Ovary (tissue), 9 donors: ENCODE data around the gene SLC9A9. TPM values are rescaled to one million over a fixed set of nuclear protein-coding genes. Genes with fewer than 3 reads are reported as not detected.

Source experiments
- DNase-seq, 5 donors: peaks; one replicate each; pipeline ENCODE4 v3.0.0-alpha.2; 2019 to 2020
- H3K27ac ChIP-seq, 2 donors: fragments of 200-600 bp; one replicate each; pipeline versions ENCODE4 v1.5.1 to v1.8.0; 2019 to 2022
- H3K27me3 ChIP-seq: fragments of 200-600 bp; one replicate; pipeline ENCODE4 v1.8.0; 2022
- H3K36me3 ChIP-seq: fragments of 200-600 bp; sonication (generic); one replicate; pipeline ENCODE4 v1.5.1; 2019
- H3K4me1 ChIP-seq: one replicate; pipeline ENCODE4 v1.8.1; 2013; ENCODE audit warnings: mild to moderate bottlenecking, moderate library complexity; ENCODE audit not compliant: insufficient read depth
- H3K4me3 ChIP-seq: fragments of 200-600 bp; sonication (generic); one replicate; pipeline ENCODE4 v1.5.1; 2017
- H3K9me3 ChIP-seq, 2 donors: fragments of 200-600 bp in 1 of 2; sonication (generic) in 1 of 2; one replicate each; pipeline versions ENCODE4 v1.5.1 to v1.8.1; 2013 to 2019; ENCODE audit warnings: mild to moderate bottlenecking in 1 of 2, moderate library complexity in 1 of 2
- CTCF ChIP-seq, 3 donors: fragments of 450-650 bp in 2 of 3; fragments of 200-600 bp in 1 of 3; IDR thresholded peaks; one replicate each; pipeline versions ENCODE4 v1.5.1 to v1.8.0; 2016 to 2022; ENCODE audit warnings: antibody characterized with exemption in 3 of 3, mild to moderate bottlenecking in 1 of 3
- EP300 ChIP-seq: sonication (generic); formaldehyde crosslinking; IDR thresholded peaks from one replicate; pipeline ENCODE4 v1.6.1; 2017; ENCODE audit warnings: antibody characterized with exemption
- POLR2A ChIP-seq: fragments of 450-650 bp; IDR thresholded peaks from one replicate; pipeline ENCODE4 v1.6.1; 2017; ENCODE audit warnings: antibody characterized with exemption, mild to moderate bottlenecking, moderate library complexity
- WGBS, 3 donors: extraction: QIAGEN DNeasy Blood & Tissue Kit in 1 of 3; methylation state at CpG; one replicate each; pipeline versions ENCODE4 v1.1.5 to v1.1.7; 2013 to 2017; 5-methylcytosine and 5-hydroxymethylcytosine counted together
- intact Hi-C, 4 donors: fragments of 100-400 bp; cut with DNase I; formaldehyde crosslinking; loops; one replicate each; pipeline versions ENCODE4 v1.11.0 to v1.15.1; 2022 to 2023
- polyA plus RNA-seq, 2 donors: library from polyadenylated mRNA; stranded (reverse); fragments of 200-250 nt in 1 of 2; fragments of 350-450 nt in 1 of 2; fragmentation: Illumina TruSeq in 1 of 2; extraction: RNeasy Lipid Tissue Mini Kit (QIAGEN cat#74804) in 1 of 2; gene quantifications; one replicate each; pipeline ENCODE4 v1.2.3, GENCODE V29; 2013 to 2014
- total RNA-seq, 7 donors: library from RNA; depleted of rRNA in 2 of 7; stranded (reverse); fragments of >200 nt in 2 of 7; fragmentation: NEBNext Ultra II Directional in 3 of 7; extraction: Animal tissue kit (Norgen Biotek cat#: 25700) in 3 of 7; gene quantifications; one replicate each; pipeline versions ENCODE4 v1.1.0 to v1.2.4, GENCODE V29; 2016 to 2023
- donor health status: DM: no; HTN: no; CAD: no; lungs with moderate emphysema.
- donor health status: DM: no; HTN: no; CAD: no.
- donor health status: Bipolar disorder and iron deficiency.
- donor health status: DM: yes; HTN: yes; CAD: no.
- donor health status: DM: no; HTN: no; CAD: no.
- donor health status: DM: yes; HTN: yes; CAD: no.

SLC9A9 gene
- total and polyA plus RNA-seq, 9 donors: 7.0 to 22.7 (median 13.5) TPM

GRCh38 chr3:143263852-143264513, 584.3 kb downstream of the SLC9A9 start:
- WGBS, 3 donors: 78 to 96% (median 88%) methylated on average over 5 of the region's 5 CpGs

DNA sequence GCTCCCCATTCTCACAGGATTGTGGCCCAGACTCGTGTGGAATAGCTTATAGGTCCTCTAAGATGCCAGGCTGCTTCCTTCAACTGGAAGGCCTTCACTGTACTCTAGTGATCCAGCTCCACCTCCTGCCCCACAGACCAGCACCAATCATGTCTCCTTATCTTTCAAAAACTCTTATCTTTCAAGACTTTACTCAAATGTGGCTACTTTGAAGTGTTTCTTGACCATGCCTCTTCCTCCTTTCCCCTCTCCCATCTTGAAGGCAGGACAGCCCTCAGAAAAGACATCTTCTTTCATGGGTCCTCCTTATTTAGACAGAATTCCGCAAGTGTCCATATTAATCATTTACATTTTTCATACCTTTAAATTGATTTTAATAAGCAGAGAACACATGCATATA, 586.4 kb downstream of the SLC9A9 start:
- Histone ChIP-seq H3K27ac (no peak overlapping the region), H3K27me3 (no peaks in the 10 kb centered on the region), H3K9me3 (no peaks in the 10 kb centered on the region), H3K4me1 (no peaks in the 10 kb centered on the region), H3K36me3 (no peaks in the 10 kb centered on the region), H3K4me3 (no peak overlapping the region)
- WGBS, 3 donors: 85 to 89% (median 88%) methylated on average over 2 of the region's 2 CpGs
- no peak for DNase-seq
- TF ChIP-seq EP300: no peak
- TF ChIP-seq CTCF (IDR thresholded peaks at IDR 0.05): no peak
- no peak for TF ChIP-seq POLR2A
- intact Hi-C loops: no loop called here

More at GRCh38 chr3:143263852-143264513, 584.3 kb downstream of the SLC9A9 start:
- DNase-seq: no peak
- H3K4me3 ChIP-seq: no peak overlapping the region
- no peaks in the 10 kb centered on the region for H3K4me1 ChIP-seq
- no peak overlapping the region for H3K27ac ChIP-seq
- H3K9me3 ChIP-seq: no peaks in the 10 kb centered on the region
- no peaks in the 10 kb centered on the region for H3K27me3 ChIP-seq
- intact Hi-C loops: no loop called here
- H3K36me3 ChIP-seq: no peaks in the 10 kb centered on the region
- no peak for TF ChIP-seq EP300
- TF ChIP-seq POLR2A: no peak
- no peak for TF ChIP-seq CTCF (IDR thresholded peaks at IDR 0.05)

DNA sequence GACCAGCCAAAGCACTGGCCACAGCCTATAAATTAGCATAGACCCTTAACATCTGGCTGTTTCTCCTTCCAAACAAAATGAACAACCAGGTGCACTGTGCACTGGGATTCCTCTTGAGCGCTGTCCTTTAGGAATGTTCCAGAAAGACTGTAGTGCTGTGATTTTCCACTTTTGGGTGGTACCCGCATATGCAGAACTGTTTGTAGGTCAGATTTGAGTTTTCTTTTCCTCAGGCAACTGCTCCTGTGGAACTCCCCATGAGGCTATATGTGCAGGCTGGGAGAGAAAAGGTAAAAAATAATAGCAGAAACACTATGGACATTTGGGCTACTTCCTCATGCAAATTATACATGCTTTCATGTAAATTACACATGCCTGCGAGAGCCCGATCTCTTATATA, 589.6 kb downstream of the SLC9A9 start:
- no peaks in the 10 kb centered on the region for H3K9me3 ChIP-seq
- 96 to 100% (median 98%) methylated on average over 4 of the region's 4 CpGs for WGBS, 3 donors
- peaks cover 2% of the 10 kb centered on the region for H3K4me1 ChIP-seq
- H3K27ac ChIP-seq: no peak overlapping the region
- TF ChIP-seq EP300 (no peak), POLR2A (no peak), CTCF (IDR thresholded peaks at IDR 0.05) (no peak)
- no peak for DNase-seq
- no peaks in the 10 kb centered on the region for H3K27me3 ChIP-seq
- intact Hi-C loops: no loop called here
- H3K36me3 ChIP-seq: no peaks in the 10 kb centered on the region
- H3K4me3 ChIP-seq: no peak overlapping the region

- no peaks in the 10 kb centered on the region for H3K36me3 ChIP-seq
- peaks cover 2% of the 10 kb centered on the region for H3K4me1 ChIP-seq
- H3K27ac ChIP-seq: no peak overlapping the region
- H3K4me3 ChIP-seq: no peak overlapping the region
- H3K9me3 ChIP-seq: no peaks in the 10 kb centered on the region
- intact Hi-C loops: no loop called here
- H3K27me3 ChIP-seq: no peaks in the 10 kb centered on the region
- TF ChIP-seq CTCF (IDR thresholded peaks at IDR 0.05): no peak
- no peak for DNase-seq
These were observed 591.9 kb downstream of the SLC9A9 start for GRCh38 chr3:143256416-143256815.
